ENCODE measurements around the gene RBFOX1.

Gene RBFOX1

DNA sequence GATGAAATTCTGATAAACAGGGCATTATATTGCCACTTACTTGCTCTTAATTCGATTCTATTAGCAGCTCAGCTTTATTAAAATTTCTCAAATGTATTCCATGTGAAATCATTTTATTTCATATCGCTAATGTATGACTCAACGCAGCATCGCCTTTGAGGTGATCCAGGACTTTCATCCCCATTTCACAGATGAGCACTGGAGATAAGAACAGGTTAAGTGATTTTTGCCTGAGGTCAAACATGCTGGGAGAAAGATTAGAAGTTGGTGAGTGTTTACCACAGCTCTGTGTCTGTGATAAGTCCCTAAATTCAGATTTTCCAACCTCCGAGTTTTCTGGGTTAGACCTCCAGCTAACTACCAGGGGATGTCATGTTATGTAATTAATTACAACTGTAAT is 43.6 kb downstream of the RBFOX1 start:
- DNase-seq: no peak

GRCh38 chr16:7377231-7377630 is 44.6 kb downstream of the RBFOX1 start:
- DNase-seq: no peak

DNA sequence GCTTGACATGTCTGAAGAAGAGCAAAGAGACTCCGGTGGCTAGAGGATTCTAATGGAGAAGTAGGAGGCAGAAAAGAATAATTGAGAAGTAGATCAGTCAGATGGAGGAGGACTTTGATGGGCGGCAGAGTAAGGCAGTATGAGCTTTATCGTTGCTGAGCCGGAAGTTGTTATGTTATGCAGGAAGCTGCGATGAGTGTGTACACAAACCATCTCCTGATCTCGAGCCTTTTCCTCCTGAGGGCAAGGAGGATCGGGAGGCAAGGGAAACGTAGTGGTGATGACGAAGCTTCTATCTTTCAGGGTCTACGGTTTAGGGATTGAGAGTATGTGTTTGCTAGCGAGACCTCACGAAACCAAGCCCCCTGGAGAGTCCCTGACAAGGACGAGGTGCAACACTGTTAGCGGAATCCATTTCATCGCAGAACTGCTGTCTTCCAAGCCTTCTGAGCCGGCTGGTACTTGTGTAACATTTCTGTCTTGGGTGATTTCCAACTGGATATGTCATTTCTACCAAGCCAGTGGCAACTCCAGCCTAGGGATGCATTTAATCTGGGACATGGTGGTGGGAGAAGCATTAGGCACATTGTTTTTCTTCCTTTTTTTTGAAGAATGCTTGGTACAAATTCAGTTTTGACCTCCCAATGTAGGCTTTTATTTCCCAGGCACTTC is 45.5 kb downstream of the RBFOX1 start:
- no peak for DNase-seq

DNA sequence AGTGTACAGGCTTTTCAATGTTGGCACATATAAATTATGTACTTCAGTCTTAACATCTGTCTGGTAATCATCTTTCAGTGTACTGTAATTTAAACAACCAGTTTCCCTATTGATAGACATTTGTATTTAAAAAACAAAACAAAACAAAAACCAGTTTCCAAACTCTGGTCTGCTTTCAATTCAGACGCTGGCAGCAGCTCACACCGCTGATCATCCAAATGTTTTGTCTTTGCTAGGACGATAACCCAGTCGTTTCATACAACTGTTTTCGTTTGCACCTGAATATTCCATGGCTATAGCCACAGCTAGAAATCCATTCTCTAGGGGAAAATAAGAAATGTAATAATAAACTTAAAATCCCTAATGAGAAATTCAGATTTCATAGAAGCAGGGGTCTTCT is 47.8 kb downstream of the RBFOX1 start:
- no peak for DNase-seq

DNA sequence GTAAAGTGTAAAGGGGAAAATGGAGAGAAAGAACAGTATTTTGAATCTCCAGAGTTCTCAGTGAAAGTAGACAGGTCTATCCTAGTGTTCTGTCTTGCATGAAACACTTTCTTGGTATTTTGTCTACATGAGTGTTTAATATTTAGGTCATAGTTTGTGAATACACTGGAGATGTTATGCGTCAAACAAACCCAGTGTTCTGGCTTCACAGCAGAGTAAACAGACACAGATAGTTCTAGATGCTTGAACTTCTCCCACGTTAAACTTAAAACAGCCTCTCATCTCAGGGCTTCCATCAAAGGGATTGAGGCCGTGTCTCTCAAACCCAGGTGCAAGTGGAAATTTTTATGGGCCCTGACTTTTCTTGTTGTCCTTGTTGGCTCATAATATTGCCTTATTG is 48.3 kb downstream of the RBFOX1 start:
- no peak for DNase-seq

DNA sequence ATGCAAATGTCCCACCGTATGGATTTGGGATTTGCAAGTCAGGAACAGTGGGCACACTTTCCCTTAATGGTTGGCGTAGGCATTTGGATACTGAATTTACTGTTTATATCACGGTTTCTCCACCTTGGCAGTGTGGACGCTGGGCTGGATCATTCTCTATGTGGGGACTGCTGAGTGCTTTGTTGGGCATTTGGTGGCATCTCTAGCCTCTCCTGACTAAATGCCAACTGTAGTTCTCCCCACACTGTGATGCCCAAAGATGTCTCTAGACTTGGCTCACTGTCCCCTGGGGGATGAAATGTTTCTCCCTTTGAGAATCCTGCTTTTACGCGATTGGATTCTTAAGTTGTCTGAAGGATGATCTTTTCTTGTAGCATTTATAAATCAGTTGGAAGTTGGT is 49.0 kb downstream of the RBFOX1 start:
- no peak for DNase-seq

- DNase-seq: no peak
These were observed 49.9 kb downstream of the RBFOX1 start for GRCh38 chr16:7382521-7382920.

GRCh38 chr16:7390974-7391373 is 58.3 kb downstream of the RBFOX1 start:
- DNase-seq: no peak

DNA sequence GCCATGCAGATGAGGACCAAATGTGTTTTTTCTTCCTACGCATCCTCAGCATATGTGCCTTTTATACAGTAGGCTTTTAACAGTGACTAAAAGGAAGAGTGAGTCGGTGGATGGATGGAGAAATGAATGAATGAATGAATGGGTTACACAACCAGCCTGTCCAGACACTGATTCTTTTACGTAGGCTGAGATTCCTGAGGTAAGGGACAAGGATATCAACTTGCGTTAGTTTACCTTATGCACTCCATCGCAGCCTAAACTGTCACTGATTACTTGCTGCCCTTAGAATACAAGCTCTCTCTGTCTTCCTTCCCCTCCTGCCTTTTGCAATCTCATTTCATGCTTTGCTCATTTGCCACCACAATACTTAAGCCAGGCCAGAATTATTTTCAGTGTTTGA is 59.0 kb downstream of the RBFOX1 start:
- no peak for DNase-seq

GRCh38 chr16:7392206-7392605 is 59.6 kb downstream of the RBFOX1 start:
- no peak for DNase-seq

DNA sequence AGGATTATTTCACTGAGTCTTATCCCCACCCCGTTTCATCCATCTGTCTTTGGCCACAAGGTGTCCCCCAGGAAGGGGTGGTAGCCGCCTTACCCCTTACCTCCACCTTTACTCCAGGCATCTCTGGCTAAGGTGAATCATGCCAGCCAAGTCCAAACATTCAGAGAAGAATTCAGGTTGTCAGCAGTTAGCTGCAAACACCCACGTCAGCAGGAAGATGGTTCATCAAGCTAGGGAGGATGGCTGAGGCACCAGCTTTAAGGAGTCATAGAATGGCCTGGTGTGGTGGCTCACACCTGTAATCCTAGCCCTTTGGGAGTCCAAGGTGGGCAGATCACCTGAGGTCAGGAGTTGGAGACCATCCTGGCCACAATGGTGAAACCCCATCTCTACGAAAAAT is 61.0 kb downstream of the RBFOX1 start:
- no peak for DNase-seq

DNA sequence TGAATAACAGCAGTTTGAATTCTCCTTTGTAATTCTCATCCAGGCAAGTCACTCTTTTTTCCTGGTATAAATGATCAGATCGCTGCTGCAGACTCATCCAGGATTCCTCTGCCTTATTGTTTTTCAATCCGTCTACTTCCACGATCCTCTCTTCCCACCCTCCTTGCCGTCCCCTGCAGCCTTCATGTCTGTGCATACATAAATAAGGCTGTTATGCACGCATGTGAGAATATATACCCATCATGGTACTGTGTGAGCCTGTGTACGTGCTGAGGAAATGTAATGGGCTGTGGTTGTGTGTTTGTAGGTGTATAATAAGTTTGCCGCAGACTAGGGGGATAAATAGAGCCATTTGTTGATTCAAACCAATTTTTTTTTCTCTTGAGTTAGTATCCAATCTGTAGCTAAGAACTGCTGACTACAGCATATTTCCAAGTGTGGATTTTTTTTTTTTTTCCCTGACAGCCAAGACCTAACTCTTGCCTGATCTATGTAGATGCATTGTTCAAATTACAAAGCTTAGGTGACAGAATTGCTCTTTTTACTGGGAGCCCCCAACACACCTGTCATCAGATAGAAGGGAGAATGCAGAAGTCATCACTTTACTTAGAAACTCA is 62.2 kb downstream of the RBFOX1 start:
- DNase-seq: no peak

- no peak for DNase-seq
These were observed 65.3 kb downstream of the RBFOX1 start for GRCh38 chr16:7397901-7398300.

- no peak for DNase-seq
These were observed 65.9 kb downstream of the RBFOX1 start for GRCh38 chr16:7398536-7398935.

- DNase-seq: no peak
These were observed 66.7 kb downstream of the RBFOX1 start for GRCh38 chr16:7399296-7399695.

- no peak for DNase-seq
These were observed 67.7 kb downstream of the RBFOX1 start for GRCh38 chr16:7400117-7400890.

DNA sequence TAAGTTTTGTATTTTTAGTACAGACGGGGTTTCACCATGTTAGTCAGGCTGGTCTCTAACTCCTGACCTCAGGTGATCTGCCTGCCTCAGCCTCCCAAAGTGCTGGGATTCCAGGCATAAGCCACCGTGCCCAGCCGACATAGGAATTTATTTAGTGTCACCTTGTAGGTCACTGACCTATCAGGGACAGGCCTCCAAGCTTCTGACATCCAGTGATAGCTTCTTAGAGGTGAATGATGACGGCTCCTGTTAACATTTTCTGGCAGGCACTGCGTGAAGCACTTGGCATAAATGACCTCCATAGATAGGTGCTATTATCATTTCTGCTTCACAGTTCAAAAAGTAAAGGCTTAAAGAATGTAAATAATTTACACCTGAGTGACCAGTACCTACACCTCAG is 71.6 kb downstream of the RBFOX1 start:
- no peak for DNase-seq

DNA sequence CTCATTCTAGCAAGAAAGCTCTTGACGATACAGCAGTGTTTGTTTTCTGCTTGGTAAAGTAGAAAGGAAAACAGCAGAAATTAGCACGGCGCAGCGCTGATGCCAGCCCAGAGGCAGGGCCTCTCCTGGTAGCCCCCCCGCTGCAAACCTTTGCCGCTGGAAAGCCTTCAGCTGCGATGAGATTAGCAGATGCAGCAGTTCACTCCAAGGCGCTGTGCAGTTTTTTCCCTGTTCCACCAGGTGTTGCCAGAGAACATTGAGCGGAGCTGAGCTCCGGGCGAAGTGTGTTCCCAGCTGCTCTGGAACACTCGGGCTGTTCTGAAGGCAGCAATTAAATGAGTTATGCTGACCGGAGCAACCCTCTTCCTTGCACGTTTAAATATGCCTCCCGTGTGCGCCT is 72.5 kb downstream of the RBFOX1 start:
- DNase-seq: peak in 1 of 2 experiments; percentile 5

- DNase-seq: no peak
These were observed 76.2 kb downstream of the RBFOX1 start for GRCh38 chr16:7408700-7409365.

- no peak for DNase-seq
These were observed 86.8 kb downstream of the RBFOX1 start for GRCh38 chr16:7419441-7419840.

DNA sequence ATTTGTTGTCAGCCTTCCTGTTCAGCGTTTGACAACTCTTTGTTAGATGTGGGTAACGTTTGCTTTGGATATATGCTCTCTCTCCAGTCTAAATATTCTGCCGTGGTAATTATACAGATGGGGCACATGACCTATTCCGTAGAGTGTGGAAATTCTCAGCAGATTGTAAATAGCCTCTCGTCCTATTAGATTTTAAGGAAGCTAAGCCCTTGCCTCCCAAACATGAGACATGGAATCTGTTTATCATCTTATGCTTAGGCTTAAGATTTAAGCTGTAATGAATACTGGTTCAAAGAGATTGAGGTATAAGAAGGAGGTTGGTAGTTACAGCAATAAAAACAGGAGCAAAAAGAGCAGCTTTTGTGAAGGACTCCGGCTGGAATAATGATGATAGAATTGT is 87.4 kb downstream of the RBFOX1 start:
- no peak for DNase-seq

DNA sequence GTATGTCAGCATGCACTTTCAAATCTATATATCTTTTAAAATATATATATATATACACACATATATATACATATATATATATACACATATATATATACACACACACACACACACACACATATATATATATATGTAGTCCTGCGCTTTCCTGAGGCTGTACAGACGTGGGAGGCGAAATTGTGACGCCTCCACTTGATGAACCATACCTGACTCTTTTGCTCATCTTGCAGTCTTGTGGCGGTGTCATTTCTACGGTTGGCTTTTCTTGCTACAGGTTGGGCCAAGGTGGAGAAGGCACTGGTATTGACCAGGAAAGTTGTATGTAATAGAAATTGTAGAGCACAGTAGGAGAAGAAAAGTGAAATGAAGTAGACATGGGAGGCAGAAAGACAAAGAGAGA is 88.2 kb downstream of the RBFOX1 start:
- no peak for DNase-seq

- no peak for DNase-seq
These were observed 88.9 kb downstream of the RBFOX1 start for GRCh38 chr16:7421578-7421977.
